Hepatocyte (in vitro differentiated cells): ENCODE results near the gene ADGRL3.

ENCODE experiments used
- CTCF ChIP-seq: fragments of 200-600 bp; sonication (generic); IDR thresholded peaks from 2 replicates; pipeline ENCODE4 v1.5.1; 2016; ENCODE audit warnings: antibody characterized with exemption, mild to moderate bottlenecking; ENCODE audit not compliant: poor library complexity
- EZH2 ChIP-seq: fragments of 200-600 bp; sonication (generic); IDR thresholded peaks from 2 replicates; pipeline ENCODE4 v1.6.1; 2016; ENCODE audit warnings: antibody characterized with exemption, mild to moderate bottlenecking, borderline replicate concordance
- EZH2phosphoT487 ChIP-seq: fragments of 200-600 bp; sonication (generic); IDR thresholded peaks from one replicate; pipeline ENCODE4 v1.6.1; 2018; ENCODE audit warnings: antibody characterized with exemption, mild to moderate bottlenecking, low read depth, moderate library complexity; ENCODE audit not compliant: unreplicated experiment, severe bottlenecking

GRCh38 chr4:61374447-61374891 lies 174.3 kb downstream of the ADGRL3 start:
- TF ChIP-seq EZH2 (no peak), CTCF (no peak), EZH2phosphoT487 (no peak)
